Raji (cell line): ENCODE measurements around the gene DOCK4.

Source experiments
- POLR2A ChIP-seq: IDR thresholded peaks from 2 replicates; pipeline ENCODE4 v1.6.1; 2011; ENCODE audit warnings: low read depth, low read length, control low read depth; ENCODE audit not compliant: insufficient read depth

The DOCK4 gene

GRCh38 chr7:111840528-111840927 is 365.7 kb downstream of the DOCK4 start:
- TF ChIP-seq POLR2A = no peak

DNA sequence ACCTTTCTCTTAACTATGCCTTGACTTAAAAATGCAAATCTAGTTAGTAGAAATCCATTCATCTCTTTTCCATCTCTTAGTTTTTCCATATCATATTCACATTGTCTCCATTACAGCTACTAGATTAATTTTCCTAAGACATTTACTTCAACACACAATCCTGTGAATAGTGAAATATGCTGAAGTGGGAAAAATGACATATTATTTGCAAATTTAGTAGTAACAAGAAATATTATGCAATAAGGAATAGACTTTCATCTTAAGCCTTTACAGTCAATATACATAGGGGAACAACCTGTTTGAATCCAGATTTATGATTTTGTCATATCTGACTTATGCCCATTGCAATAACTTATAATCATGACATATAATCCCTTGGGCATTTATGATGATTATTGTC is 366.9 kb downstream of the DOCK4 start:
- TF ChIP-seq POLR2A = no peak

DNA sequence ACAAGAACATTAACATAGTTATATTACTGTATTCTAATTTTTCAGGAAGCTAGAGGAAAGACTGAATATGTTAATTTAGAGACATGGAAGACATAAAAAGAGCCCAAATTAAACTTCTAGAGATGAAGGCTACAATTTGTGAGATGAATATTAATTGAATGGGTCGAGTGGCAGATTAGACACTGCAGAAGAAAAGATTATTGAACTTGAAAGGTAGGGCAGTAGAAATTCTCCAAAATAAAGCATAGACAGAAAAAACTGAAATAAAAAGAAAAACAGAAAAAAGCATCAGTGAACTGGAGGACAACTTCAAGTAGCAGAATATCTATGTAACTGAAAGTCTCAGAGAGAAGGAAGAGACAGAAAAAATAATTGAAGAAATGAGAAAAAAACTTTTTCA is 369.6 kb downstream of the DOCK4 start:
- no peak for TF ChIP-seq POLR2A

- TF ChIP-seq POLR2A = no peak
Observed at GRCh38 chr7:111835066-111835465, 371.1 kb downstream of the DOCK4 start.

- TF ChIP-seq POLR2A = no peak
Observed at GRCh38 chr7:111834367-111834766, 371.8 kb downstream of the DOCK4 start.

DNA sequence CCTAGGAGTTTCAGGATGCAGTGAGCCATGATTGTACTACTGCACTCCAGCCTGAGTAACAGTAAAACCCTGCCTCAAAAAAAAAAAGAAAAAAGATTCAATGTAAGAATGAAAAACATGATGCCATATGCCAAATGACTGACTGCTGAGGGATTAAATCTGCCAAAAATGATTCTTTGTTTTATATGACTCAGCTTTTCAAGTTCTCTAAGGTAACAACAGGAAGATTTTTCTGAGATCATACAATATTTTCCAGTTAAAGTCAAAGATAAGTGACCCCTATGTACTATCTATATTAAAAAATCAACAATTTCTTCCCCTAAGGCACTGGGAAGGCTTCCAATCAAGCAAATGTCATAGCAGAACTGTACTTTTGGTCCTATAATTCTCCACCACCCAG is 372.7 kb downstream of the DOCK4 start:
- TF ChIP-seq POLR2A = no peak

DNA sequence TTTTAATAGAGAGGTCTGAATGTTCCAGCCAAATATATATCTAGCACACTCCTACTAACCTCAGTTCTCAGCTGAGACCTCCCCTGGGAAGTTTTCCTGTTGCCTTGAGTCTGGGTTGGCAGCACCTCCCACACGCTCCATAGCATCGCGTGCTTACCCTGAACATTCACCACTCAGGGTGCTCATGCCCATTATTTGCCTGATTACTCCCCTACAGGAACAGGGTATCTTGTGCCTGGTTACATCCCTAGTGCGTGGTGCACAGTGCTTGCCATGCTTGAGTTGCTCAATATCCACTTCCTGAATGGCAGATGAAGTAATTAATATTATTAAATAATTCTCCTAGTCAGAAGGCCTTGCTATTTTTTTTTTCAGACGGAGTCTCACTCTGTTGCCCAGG is 374.0 kb downstream of the DOCK4 start:
- no peak for TF ChIP-seq POLR2A

- TF ChIP-seq POLR2A = no peak
Observed at GRCh38 chr7:111829221-111829620, 377.0 kb downstream of the DOCK4 start.

GRCh38 chr7:111827863-111828504 is 378.2 kb downstream of the DOCK4 start:
- no peak for TF ChIP-seq POLR2A

GRCh38 chr7:111825046-111825445 is 381.2 kb downstream of the DOCK4 start:
- TF ChIP-seq POLR2A = no peak

- no peak for TF ChIP-seq POLR2A
Observed at GRCh38 chr7:111823826-111824225, 382.4 kb downstream of the DOCK4 start.

DNA sequence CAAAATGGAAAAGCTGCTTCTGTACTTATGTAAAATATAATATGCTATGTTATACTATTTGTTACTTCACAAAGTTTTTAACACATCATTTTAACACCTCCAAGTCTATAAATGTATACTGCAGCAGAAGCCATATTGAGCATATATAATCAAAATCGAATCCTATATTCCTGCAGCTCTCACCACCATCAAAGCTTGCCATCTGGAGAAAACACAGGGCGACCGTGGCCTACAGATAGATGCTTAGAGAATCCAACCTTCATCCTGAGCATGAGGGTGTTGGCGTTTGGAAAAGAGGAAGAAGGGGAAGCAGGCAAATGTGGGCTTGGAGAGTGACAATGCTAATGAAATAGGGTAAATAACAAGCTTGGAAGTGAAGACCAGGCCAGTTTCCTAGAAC is 385.2 kb downstream of the DOCK4 start:
- no peak for TF ChIP-seq POLR2A

DNA sequence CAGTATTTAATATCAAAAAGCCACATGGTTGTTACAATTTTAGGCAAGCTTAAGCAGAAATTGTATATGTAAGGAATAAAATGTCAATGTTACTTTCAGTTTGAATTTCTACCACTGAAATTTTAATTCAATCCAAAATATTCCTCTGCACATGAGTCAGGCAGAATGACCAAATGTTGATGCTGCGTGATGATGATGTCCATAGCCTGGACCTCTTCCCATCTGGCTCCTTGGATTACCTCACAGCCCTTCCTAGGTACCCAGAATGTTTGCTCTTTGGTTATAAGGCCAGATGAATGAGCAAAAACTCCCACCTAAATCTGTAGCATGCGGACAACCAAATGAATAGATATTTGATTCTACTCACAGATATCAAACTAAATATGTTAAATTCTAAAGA is 385.6 kb downstream of the DOCK4 start:
- TF ChIP-seq POLR2A = no peak

DNA sequence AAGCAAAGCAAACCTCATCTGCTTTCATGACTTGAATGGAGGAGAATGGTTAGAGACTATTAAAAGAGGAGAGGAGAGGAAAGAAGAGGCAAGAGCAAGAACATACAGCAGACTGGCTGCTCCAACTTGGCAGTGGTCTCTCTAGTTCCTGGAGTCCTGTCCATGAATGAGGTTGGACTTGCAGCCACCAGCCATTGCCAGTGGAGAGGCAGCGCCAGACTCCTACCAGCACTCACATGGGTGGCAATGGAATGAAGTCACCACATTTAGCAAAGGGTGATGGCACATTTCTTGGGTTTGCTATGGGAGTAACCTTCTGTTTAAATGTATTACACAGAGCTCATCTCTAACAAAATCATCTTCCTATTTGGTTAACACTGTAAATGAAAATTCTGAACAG is 386.1 kb downstream of the DOCK4 start:
- no peak for TF ChIP-seq POLR2A

- TF ChIP-seq POLR2A = no peak
Observed at GRCh38 chr7:111815354-111815753, 390.8 kb downstream of the DOCK4 start.

DNA sequence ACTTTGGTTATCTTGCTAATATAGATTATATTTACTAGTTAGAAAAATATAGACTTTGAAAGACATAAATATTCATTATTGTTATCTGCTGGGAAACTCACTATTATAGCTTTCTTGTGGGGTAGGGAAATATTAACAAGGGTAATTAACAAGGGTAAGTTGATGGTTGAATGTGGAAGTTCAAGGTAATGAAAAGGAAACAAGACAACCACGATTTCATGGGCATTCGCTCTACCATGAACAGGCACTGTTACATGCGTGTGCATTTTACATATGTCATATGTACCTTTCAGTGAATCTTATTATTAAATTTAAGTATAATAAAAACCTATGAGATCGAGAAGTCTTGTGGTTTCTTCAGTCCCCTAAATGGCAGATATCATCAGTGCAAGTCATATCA is 392.9 kb downstream of the DOCK4 start:
- no peak for TF ChIP-seq POLR2A

- TF ChIP-seq POLR2A = no peak
Observed at GRCh38 chr7:111806232-111806631, 400.0 kb downstream of the DOCK4 start.
